ENCODE results near the gene OR4E2.
"Not testable (repeated sequence)": the region's sequence is repeated elsewhere in the genome, so short reads cannot be mapped to it uniquely, and the experiment has no call there.

OR4E2 gene

DNA sequence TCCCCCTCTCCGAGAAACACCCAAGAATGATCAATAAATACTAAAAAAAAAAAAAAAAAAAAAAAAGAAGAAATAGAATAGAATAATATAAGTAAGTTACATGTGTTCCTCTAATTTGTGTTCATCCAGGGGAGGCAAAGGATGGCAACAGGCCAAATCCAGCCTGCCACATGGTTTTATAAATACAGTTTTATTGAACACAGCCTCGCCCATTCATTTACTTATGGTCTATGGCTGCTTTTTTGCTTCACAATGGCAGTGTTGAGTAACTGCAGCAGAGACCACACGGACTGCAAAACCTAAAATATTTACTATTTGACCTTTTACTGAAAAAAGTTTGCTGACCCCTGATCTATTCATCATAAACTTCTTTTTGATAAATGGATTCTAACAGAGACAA is 44.9 kb downstream of the OR4E2 start:
- not testable (repeated sequence) for DNase-seq

DNA sequence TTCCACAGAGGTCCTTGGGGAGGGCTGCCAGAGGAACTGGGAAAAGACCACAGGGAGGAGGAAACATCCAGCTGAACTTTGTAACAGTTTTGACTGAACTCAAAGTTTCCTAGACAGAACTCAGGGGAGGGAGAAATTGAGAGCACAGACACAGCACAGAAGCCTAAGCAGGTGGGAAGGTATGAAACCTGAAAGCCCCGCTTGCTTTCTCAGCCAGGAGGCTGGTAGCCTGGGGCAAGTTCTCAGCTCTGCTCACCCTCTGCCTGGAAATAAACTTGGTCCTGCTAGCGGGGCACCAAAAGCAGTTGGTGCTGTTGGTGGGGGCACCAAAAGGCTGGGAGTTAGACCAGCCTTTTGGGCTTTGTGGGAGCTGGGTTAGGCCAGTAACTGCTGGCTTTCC is 45.9 kb downstream of the OR4E2 start:
- DNase-seq = no peak

DNA sequence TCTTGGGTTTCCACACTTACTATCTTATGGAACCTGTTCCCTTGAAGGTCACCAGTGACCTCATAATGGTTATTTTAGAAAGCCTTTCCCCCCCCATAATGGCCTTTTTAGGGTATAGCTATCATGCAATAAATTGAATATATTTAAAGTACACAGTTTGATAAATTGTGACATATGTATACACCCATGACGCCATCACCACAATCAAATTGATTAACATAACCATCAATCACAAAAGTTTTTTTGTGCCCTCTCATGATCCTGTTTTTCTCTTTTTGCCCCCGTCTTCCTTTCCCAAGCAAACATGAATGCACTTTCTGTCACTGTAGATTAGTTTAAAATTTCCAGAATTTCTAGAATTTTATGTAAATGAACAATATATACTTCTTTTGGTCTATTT is 48.7 kb downstream of the OR4E2 start:
- no peak for DNase-seq

DNA sequence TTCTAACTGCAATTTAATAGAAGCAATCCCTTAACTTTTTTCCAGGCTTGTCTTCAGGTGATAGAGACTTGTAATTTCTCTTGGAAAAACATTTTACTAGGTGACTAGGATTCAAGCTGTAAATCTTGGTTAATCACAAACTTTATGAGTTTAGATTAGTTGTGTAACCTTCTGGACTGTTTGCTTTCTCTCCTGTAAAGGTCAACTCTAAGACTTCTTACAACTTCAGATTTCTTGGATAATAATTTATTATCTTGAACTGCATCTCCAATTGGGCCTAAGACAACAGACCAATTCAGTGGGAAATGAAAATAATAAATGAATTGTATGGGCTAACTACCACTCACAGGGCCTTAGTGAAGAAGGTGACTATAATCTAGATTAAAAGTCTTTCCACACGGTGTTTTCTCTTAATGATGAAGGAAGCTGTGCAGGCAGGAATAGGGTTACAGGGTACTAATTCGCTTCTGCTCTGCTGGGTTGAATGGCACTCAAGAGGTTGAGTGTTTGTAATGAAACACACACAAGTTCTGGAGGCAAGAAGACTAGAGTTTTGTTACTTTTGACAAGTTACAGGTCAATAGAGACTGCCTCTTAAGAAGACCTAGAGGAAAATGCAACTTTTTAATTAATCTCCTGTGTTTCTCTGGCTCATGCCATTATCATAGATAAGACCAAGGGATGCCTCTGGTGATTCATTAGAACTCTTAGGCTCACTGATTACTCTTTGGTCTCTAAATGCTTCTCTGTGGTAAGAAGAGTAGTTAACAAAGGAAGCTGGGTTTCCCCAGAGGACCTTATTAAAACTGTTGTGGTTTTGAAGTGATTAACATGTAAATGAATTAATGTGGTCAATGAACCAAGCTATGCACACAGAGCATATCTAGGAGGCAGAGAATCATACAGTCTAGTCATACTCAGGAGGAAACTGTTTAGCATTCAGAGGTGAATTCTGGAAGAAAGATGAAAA is 50.0 kb downstream of the OR4E2 start:
- no peak for DNase-seq

DNA sequence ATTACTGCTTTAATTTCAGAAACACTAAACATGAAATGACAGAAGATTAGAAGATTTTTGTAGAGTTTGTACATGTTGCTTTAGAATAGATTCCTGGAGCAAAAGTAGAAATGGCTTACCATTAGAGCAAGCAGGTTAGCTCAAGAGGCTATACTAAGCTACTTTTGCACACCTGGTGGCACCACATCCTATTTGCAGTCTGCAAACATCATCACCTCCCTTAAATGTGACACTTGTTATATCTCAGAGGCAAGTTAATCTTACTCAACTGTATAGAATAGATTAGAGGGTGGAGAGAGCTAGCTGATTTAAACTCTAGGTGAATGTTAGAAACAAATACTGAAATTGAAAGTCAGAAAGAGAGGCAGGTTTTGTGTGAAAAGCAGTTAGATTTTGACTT is 50.7 kb downstream of the OR4E2 start:
- no peak for DNase-seq

DNA sequence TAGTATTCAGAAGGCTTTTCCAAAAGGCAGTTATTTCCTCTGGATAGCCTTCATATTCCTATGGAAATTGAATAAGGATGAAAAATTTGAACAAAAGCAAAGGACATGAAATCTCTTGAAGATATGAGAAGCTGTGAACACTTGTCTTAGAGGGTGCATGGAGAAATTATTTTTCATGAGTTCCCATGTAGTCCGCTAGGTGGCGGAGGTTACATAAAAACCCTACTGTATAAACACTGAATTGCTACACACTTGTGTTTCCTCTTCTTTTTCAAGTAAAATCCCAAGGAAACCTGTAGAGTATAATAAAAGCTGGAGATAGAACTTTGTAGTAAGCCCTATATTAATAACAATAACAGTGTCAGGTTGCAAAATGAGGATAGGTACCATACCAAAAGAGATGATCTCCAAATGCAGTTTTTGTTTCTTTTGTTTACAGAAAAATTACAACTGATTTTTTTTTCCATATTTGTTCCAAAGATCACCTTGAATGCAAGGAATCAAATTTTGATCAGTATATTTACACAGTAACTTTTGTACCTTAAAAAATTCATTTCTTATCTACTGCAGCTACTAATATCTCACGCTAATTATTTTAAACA is 57.8 kb downstream of the OR4E2 start:
- DNase-seq = peak in 1 of 2 donors; percentile 22

DNA sequence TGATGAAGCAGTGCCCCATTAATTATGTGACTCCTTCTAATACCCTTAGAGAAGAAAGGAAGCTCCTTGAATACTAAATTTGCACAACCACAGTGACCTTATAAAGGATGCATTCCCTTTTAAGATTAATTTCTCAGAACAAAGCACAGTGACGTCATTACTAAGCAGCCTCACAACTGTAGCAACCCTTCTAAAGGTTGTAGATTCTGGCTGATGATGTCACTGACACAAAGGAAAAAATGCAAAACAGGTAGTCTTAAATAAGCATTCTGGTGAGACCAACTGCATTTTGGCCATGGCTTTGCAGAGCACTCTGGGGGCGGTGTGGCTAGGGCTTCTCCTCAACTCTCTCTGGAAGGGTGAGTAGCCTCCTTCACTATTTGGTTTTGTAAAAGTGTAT is 58.4 kb downstream of the OR4E2 start:
- no peak for DNase-seq

DNA sequence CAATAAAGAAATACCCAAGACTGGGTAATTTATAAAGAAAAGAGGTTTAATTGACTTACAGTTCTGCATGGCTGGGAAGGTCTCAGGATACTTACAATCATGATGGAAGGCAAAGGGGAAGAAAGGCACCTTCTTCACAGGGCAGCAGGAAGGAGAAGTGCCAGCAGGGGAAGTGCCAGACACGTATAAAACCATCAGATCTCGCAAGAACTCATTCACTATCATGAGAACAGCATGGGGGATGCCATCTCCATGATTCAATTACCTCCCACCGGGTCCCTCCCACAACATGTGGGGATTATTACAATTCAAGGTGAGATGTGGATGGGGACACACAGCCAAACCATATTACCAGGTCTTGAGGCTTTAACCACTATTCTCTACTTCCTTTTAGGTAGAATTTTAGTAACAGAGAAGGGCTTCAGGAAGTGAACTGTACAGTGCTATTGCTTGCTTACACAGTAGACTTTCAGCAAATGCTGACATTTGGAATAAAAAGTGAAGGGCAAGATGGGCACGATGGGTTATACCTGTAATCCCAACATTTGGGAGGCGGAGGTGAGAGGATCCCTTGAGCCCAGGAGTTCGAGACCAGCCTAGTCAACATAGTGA is 60.8 kb downstream of the OR4E2 start:
- no peak for DNase-seq

Data from activated CD4-positive, alpha-beta T cell treated with anti-CD3 and anti-CD28 coated beads for 4 hours (primary cell).